HUDEP-2 (cell line): ENCODE results near the gene DCHS2.

Experiments used
- DNase-seq, 76 experiments: peaks; one replicate each; lab custom pipeline; 2025; ENCODE audit not compliant: unreplicated experiment in 76 of 76; lab: John Stamatoyannopoulos, UW

DCHS2 gene

GRCh38 chr4:154490234-154490582, 1.4 kb downstream of the DCHS2 start:
- DNase-seq: no peak

- no peak for DNase-seq
These were observed 1.9 kb downstream of the DCHS2 start for GRCh38 chr4:154489558-154490233.

- DNase-seq: no peak
These were observed 4.5 kb downstream of the DCHS2 start for GRCh38 chr4:154487145-154487544.

GRCh38 chr4:154485127-154485773, 6.3 kb downstream of the DCHS2 start:
- DNase-seq: no peak

GRCh38 chr4:154478547-154478946, 13.1 kb downstream of the DCHS2 start:
- no peak for DNase-seq

- no peak for DNase-seq
These were observed 13.5 kb downstream of the DCHS2 start for GRCh38 chr4:154478128-154478527.

GRCh38 chr4:154476232-154476631, 15.4 kb downstream of the DCHS2 start:
- no peak for DNase-seq

- DNase-seq: no peak
These were observed 15.8 kb downstream of the DCHS2 start for GRCh38 chr4:154475820-154476219.

- DNase-seq: no peak
These were observed 18.1 kb downstream of the DCHS2 start for GRCh38 chr4:154473497-154473896.

GRCh38 chr4:154472858-154473257, 18.7 kb downstream of the DCHS2 start:
- DNase-seq: no peak

- no peak for DNase-seq
These were observed 19.9 kb downstream of the DCHS2 start for GRCh38 chr4:154471526-154472331.

GRCh38 chr4:154471032-154471431, 20.6 kb downstream of the DCHS2 start:
- no peak for DNase-seq

GRCh38 chr4:154467886-154468285, 23.7 kb downstream of the DCHS2 start:
- no peak for DNase-seq

- DNase-seq: no peak
These were observed 25.3 kb downstream of the DCHS2 start for GRCh38 chr4:154466336-154466735.

GRCh38 chr4:154465085-154465484, 26.5 kb downstream of the DCHS2 start:
- DNase-seq: no peak

GRCh38 chr4:154464654-154465053, 26.9 kb downstream of the DCHS2 start:
- no peak for DNase-seq

GRCh38 chr4:154462081-154462810, 29.4 kb downstream of the DCHS2 start:
- no peak for DNase-seq

GRCh38 chr4:154457471-154457870, 34.1 kb downstream of the DCHS2 start:
- no peak for DNase-seq

GRCh38 chr4:154456889-154457288, 34.7 kb downstream of the DCHS2 start:
- no peak for DNase-seq

- DNase-seq: peak in 4 of 76 experiments; percentile 2 to 65 (median 28)
These were observed 35.4 kb downstream of the DCHS2 start for GRCh38 chr4:154456240-154456639.

GRCh38 chr4:154455111-154455510, 36.5 kb downstream of the DCHS2 start:
- DNase-seq: no peak
